A549 (cell line): ENCODE measurements around the gene ASAP2. TPM values are rescaled to one million over a fixed set of nuclear protein-coding genes. Genes with fewer than 3 reads are reported as not detected.

Experiments used
- ATAC-seq, 2 experiments: fragments of 200-7000 bp in 1 of 2; fragments of >200 bp in 1 of 2; cut with Nextera tagmentation in 1 of 2; cut with Tn5 transposase in 1 of 2; 3 replicates each; pipeline versions ENCODE4 v1.8.0 to v1.9.1; 2018 to 2020; ENCODE audit warnings: mild to moderate bottlenecking in 1 of 2, moderate library complexity in 1 of 2
- CTCF ChIA-PET: fragments of 300-600 bp; sonication (Branson Sonifier 250); formaldehyde crosslinking; extraction: SDS; loops from one replicate; lab custom pipeline; 2021; ENCODE audit warnings: antibody characterized with exemption, inconsistent platforms; lab: Yijun Ruan, JAX
- POLR2A ChIA-PET: fragments of 350-600 bp; formaldehyde crosslinking; extraction: SDS; loops from one replicate; lab custom pipeline; 2021; ENCODE audit warnings: antibody characterized with exemption, inconsistent platforms; lab: Yijun Ruan, JAX
- DNase-seq, 2 experiments: peaks; one replicate each; pipeline versions ENCODE4 v3.0.0 to v3.0.0-alpha.2; 2011 to 2016; ENCODE audit warnings: low read depth in 1 of 2, low spot score in 1 of 2
- FAIRE-seq: peaks from 2 replicates; lab custom pipeline; 2011; peaks lifted over from hg19 to GRCh38; lab: Jason Lieb, UNC
- H3K27ac ChIP-seq, 2 experiments: fragments of >200 bp; sonication (Bioruptor Twin); formaldehyde crosslinking; 3 replicates each; pipeline ENCODE4 v1.5.1; 2016 to 2017
- H3K4me1 ChIP-seq: fragments of >200 bp; sonication (Bioruptor Twin); formaldehyde crosslinking; 3 replicates; pipeline ENCODE4 v1.6.1; 2016
- H3K4me2 ChIP-seq: fragments of >200 bp; sonication (Bioruptor Twin); formaldehyde crosslinking; 3 replicates; pipeline ENCODE4 v1.6.1; 2016
- H3K4me3 ChIP-seq: fragments of >200 bp; sonication (Bioruptor Twin); formaldehyde crosslinking; 3 replicates; pipeline ENCODE4 v1.5.1; 2016
- H3K9me3 ChIP-seq: fragments of >200 bp; sonication (Bioruptor Twin); formaldehyde crosslinking; 3 replicates; pipeline ENCODE4 v1.6.1; 2016
- CHD2 ChIP-seq: fragments of 150-350 bp; IDR thresholded peaks from 2 replicates; pipeline ENCODE4 v1.6.1; 2014; ENCODE audit warnings: low read length; ENCODE audit not compliant: partially characterized antibody
- EHMT2 ChIP-seq: fragments of 200-600 bp; sonication (generic); IDR thresholded peaks from 2 replicates; pipeline ENCODE4 v1.6.1; 2016; ENCODE audit warnings: antibody characterized with exemption, low read depth, mild to moderate bottlenecking, moderate library complexity
- FOSB ChIP-seq: fragments of 250-450 bp; sonication (Bioruptor Pico); IDR thresholded peaks from 2 replicates; pipeline ENCODE4 v1.5.0; 2020; ENCODE audit warnings: mild to moderate bottlenecking, moderate library complexity
- FOSL2 ChIP-seq, 2 experiments: fragments of 450-650 bp in 1 of 2; fragments of >200 bp in 1 of 2; sonication (Bioruptor Twin) in 1 of 2; formaldehyde crosslinking; IDR thresholded peaks; 2 replicates each; pipeline versions ENCODE4 v1.5.0 to v1.6.1; 2016 to 2020; ENCODE audit warnings: mild to moderate bottlenecking in 1 of 2, moderate library complexity in 1 of 2
- FOXS1 ChIP-seq: fragments of 250-450 bp; sonication (Bioruptor Pico); IDR thresholded peaks from 2 replicates; pipeline ENCODE4 v1.5.0; 2020; ENCODE audit warnings: mild to moderate bottlenecking, moderate library complexity
- HDAC2 ChIP-seq: fragments of 200-600 bp; sonication (generic); IDR thresholded peaks from 2 replicates; pipeline ENCODE4 v1.6.1; 2016
- HEYL ChIP-seq: fragments of 250-450 bp; sonication (Bioruptor Pico); IDR thresholded peaks from 2 replicates; pipeline ENCODE4 v1.8.0; 2021; ENCODE audit warnings: mild to moderate bottlenecking, moderate library complexity
- HOXA7 ChIP-seq: fragments of 250-450 bp; sonication (Bioruptor Pico); IDR thresholded peaks from 2 replicates; pipeline ENCODE4 v1.5.0; 2020; ENCODE audit warnings: mild to moderate bottlenecking, moderate library complexity
- HOXB13 ChIP-seq: fragments of 250-450 bp; sonication (Bioruptor Pico); IDR thresholded peaks from 2 replicates; pipeline ENCODE4 v1.5.0; 2020; ENCODE audit warnings: low read depth, mild to moderate bottlenecking, moderate library complexity
- JUNB ChIP-seq: fragments of >200 bp; sonication (Bioruptor Twin); formaldehyde crosslinking; IDR thresholded peaks from 2 replicates; pipeline ENCODE4 v1.6.1; 2016
- MAZ ChIP-seq: fragments of 150-350 bp; IDR thresholded peaks from 2 replicates; pipeline ENCODE4 v1.6.1; 2014; ENCODE audit warnings: antibody characterized with exemption, low read depth, low read length, borderline replicate concordance
- NFE2L2 ChIP-seq: fragments of 150-350 bp; conservative IDR thresholded peaks from 2 replicates; pipeline ENCODE4 v1.6.1; 2014; ENCODE audit warnings: low read length
- PHF8 ChIP-seq: fragments of 200-600 bp; sonication (generic); IDR thresholded peaks from 2 replicates; pipeline ENCODE4 v1.6.1; 2016; ENCODE audit warnings: low read depth, mild to moderate bottlenecking, antibody characterized with exemption, moderate library complexity, borderline replicate concordance
- RARB ChIP-seq: fragments of 250-450 bp; sonication (Bioruptor Pico); IDR thresholded peaks from 2 replicates; pipeline ENCODE4 v1.8.0; 2021; ENCODE audit warnings: mild to moderate bottlenecking, moderate library complexity
- RFX5 ChIP-seq: fragments of 450-650 bp; IDR thresholded peaks from 2 replicates; pipeline ENCODE4 v1.7.1; 2014; ENCODE audit warnings: antibody characterized with exemption, mild to moderate bottlenecking, moderate library complexity
- WGBS: methylation state at CpG from one replicate; pipeline ENCODE4 v1.1.6; 2017; ENCODE audit errors: missing lambda C conversion rate; 5-methylcytosine and 5-hydroxymethylcytosine counted together
- polyA plus RNA-seq, 4 experiments: library from polyadenylated mRNA; depleted of rRNA in 3 of 4; stranded (reverse); fragments of >200 nt; fragmentation: RNase III in 1 of 4; extraction: RNeasy Plus Mini Kit Qiagen cat#74134 plus additional on column Dnase treatment in 1 of 4; gene quantifications; 2 replicates in 3 of 4; 3 replicates in 1 of 4; pipeline ENCODE4 v1.2.3, GENCODE V29; 2011 to 2017
- TF ChIP-seq, protein P1 (sequence below): fragments of 250-450 bp; sonication (Bioruptor Pico); IDR thresholded peaks from 2 replicates; pipeline ENCODE4 v1.5.0; 2021; ENCODE audit warnings: mild to moderate bottlenecking, moderate library complexity, borderline replicate concordance
- TF ChIP-seq, protein P2 (sequence below): fragments of 450-650 bp; IDR thresholded peaks from 2 replicates; pipeline ENCODE4 v1.6.1; 2014; ENCODE audit warnings: antibody characterized with exemption
- TF ChIP-seq, protein P3 (sequence below): IDR thresholded peaks from 2 replicates; pipeline ENCODE4 v1.6.1; 2012
- TF ChIP-seq, protein P4 (sequence below): fragments of 250-450 bp; sonication (Bioruptor Pico); IDR thresholded peaks from 2 replicates; pipeline ENCODE4 v1.5.0; 2020; ENCODE audit warnings: low read depth, mild to moderate bottlenecking, moderate library complexity

The ASAP2 gene
- polyA plus RNA-seq, 2 of the 4 experiments (the other 2 are of a cell fraction), result 17.8 to 27.9 TPM

DNA sequence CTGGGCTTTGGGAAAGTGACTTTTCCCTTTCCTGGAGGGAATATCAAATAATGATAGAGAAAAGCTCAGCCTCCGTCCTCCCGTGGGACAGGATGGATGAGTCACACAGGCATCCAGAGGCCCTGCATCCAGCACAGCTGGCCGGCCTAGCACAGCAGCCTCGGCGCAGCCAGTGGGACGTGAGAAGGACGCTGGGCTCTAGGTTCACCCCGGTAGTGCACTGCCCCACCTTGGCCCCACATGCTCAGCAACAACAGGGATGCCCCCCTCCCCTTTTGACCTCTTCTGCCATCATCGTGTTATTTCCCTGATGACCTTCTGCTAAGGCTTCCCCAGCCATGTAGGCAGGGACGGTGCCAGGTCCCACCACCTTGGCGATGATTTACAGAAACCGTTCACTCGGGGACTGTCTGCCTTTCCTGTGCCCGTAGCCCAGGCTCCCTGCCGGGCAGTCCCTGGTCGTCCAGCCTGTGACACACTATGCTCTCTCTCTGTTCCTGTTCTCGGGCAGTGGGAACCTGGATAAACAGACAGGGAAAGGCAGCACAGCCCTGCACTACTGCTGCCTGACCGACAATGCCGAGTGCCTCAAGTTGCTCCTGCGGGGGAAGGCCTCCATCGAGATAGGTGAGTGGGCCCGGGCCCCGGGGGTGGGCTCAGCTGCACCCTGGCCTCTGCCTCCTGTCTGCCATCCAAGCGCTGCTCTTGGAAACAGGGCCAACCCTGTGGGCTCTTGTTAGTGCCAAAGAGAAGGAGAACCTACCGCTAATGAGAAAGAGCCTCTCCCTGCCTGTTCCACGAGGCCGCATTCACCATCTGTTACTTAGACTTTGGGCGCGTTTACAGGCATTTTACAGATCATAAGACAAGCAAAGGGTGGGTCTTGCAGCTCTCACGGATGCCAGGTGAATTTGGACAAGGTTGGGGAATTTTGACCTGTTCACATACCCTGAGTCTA lies 172.1 kb downstream of the ASAP2 start (continued):
- no peak for TF ChIP-seq MAZ
- peak; percentile 76 for TF ChIP-seq FOSL2 (IDR thresholded peaks at IDR 0.05)
- TF ChIP-seq FOSL2 (CRISPR knock-in tag; IDR thresholded peaks at IDR 0.05), result peak; percentile 85
- no peak for TF ChIP-seq PHF8
- TF ChIP-seq JUNB, result peak; percentile 26; the same call in 1 of the 2 replicates
- TF ChIP-seq, all 56 proteins: peak for 4

DNA sequence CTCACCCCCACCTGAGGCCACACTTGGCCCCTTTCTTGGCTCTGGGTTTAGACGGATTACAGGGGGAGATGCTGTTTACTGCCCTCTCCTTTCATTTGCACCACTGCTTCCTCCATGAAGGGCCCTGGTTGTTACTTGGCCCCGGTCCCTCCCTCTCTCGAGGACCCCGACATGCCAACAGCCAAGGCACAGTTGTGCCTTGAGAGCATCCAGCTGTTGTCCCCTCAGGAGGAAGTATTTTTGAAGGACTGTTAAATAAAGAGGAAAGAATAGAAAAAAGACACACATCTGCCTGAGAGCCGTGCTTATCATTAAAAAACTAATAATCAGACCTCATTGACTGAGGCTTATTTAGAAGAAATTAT lies 172.8 kb downstream of the ASAP2 start:
- FAIRE-seq (no peak), ATAC-seq (no peak), DNase-seq (no peak)
- WGBS, result 92% methylated on average over 5 of the region's 5 CpGs
- no peak overlapping the region; the same call in 2 of the 3 replicates for H3K4me2 ChIP-seq
- peaks cover 55% of the 10 kb centered on the region for H3K4me1 ChIP-seq
- no peak overlapping the region for H3K4me3 ChIP-seq
- H3K9me3 ChIP-seq, result no peaks in the 10 kb centered on the region
- POLR2A ChIA-PET, result no interaction called here
- TF ChIP-seq, protein P1, sequence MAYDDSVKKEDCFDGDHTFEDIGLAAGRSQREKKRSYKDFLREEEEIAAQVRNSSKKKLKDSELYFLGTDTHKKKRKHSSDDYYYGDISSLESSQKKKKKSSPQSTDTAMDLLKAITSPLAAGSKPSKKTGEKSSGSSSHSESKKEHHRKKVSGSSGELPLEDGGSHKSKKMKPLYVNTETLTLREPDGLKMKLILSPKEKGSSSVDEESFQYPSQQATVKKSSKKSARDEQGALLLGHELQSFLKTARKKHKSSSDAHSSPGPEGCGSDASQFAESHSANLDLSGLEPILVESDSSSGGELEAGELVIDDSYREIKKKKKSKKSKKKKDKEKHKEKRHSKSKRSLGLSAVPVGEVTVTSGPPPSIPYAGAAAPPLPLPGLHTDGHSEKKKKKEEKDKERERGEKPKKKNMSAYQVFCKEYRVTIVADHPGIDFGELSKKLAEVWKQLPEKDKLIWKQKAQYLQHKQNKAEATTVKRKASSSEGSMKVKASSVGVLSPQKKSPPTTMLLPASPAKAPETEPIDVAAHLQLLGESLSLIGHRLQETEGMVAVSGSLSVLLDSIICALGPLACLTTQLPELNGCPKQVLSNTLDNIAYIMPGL (CRISPR knock-in tag), result no peak
- TF ChIP-seq HEYL (CRISPR knock-in tag) (no peak), CHD2 (no peak), RARB (no peak), HOXB13 (no peak), FOXS1 (CRISPR knock-in tag) (no peak), EHMT2 (no peak), HOXA7 (no peak), NFE2L2 (no peak), RFX5 (no peak), FOSL2 (IDR thresholded peaks at IDR 0.05) (no peak), FOSL2 (CRISPR knock-in tag; IDR thresholded peaks at IDR 0.05) (no peak), FOSB (CRISPR knock-in tag) (no peak), MAZ (no peak), HDAC2 (no peak)
- TF ChIP-seq, protein P2, sequence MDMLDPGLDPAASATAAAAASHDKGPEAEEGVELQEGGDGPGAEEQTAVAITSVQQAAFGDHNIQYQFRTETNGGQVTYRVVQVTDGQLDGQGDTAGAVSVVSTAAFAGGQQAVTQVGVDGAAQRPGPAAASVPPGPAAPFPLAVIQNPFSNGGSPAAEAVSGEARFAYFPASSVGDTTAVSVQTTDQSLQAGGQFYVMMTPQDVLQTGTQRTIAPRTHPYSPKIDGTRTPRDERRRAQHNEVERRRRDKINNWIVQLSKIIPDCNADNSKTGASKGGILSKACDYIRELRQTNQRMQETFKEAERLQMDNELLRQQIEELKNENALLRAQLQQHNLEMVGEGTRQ, result no peak
- TF ChIP-seq, protein P3, sequence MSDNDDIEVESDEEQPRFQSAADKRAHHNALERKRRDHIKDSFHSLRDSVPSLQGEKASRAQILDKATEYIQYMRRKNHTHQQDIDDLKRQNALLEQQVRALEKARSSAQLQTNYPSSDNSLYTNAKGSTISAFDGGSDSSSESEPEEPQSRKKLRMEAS, result no peak
- TF ChIP-seq, protein P4, sequence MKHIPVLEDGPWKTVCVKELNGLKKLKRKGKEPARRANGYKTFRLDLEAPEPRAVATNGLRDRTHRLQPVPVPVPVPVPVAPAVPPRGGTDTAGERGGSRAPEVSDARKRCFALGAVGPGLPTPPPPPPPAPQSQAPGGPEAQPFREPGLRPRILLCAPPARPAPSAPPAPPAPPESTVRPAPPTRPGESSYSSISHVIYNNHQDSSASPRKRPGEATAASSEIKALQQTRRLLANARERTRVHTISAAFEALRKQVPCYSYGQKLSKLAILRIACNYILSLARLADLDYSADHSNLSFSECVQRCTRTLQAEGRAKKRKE, result no peak
- CTCF ChIA-PET, result interaction anchor here (1.0 to 3.5 kb wide), 2 partner anchors 9 to 174 kb away, joined by 3 to 25 read pairs; no protein-coding TSS in a partner anchor
- peak overlapping the region; percentile 92 to 96 for H3K27ac ChIP-seq
